HUES64 (cell line): Measurements from ENCODE around the gene ATG7.

Experiments used
- H3K27ac ChIP-seq: 2 replicates; pipeline ENCODE4 v1.7.0; 2013; ENCODE audit warnings: low read depth, low read length, inconsistent platforms
- H3K27me3 ChIP-seq: 2 replicates; pipeline ENCODE4 v1.6.1; 2013; ENCODE audit warnings: mild to moderate bottlenecking, low read length; ENCODE audit not compliant: insufficient read depth
- H3K36me3 ChIP-seq: 2 replicates; pipeline ENCODE4 v1.6.1; 2013; ENCODE audit warnings: mild to moderate bottlenecking, low read length; ENCODE audit not compliant: insufficient read depth
- H3K4me1 ChIP-seq: 2 replicates; pipeline ENCODE4 v1.6.1; 2013; ENCODE audit warnings: mild to moderate bottlenecking, low read length, moderate library complexity; ENCODE audit not compliant: insufficient read depth
- H3K4me3 ChIP-seq: 2 replicates; pipeline ENCODE4 v1.5.1; 2013; ENCODE audit warnings: mild to moderate bottlenecking, low read length, moderate library complexity
- H3K9ac ChIP-seq: 2 replicates; pipeline ENCODE4 v1.6.1; 2013; ENCODE audit warnings: mild to moderate bottlenecking, low read depth, low read length
- H3K9me3 ChIP-seq: 2 replicates; pipeline ENCODE4 v1.6.1; 2013; ENCODE audit warnings: low read depth, low read length; ENCODE audit not compliant: insufficient read depth
- whole genome bisulfite sequencing: fragments of 150-250, 120-280 bp; methylation state at CpG from one replicate; pipeline ENCODE4 v1.1.7; 2013; ENCODE audit warnings: missing lambda C conversion rate; 5-methylcytosine and 5-hydroxymethylcytosine counted together

The ATG7 gene

GRCh38 chr3:11539677-11540076 is 267.5 kb downstream of the ATG7 start:
- H3K9me3 ChIP-seq: no peaks in the 10 kb centered on the region
- no peaks in the 10 kb centered on the region for H3K4me1 ChIP-seq
- H3K36me3 ChIP-seq: no peaks in the 10 kb centered on the region
- no peak overlapping the region for H3K4me3 ChIP-seq
- no peak overlapping the region for H3K9ac ChIP-seq
- WGBS: 93% methylated on average over 14 of the region's 14 CpGs
- no peaks in the 10 kb centered on the region for H3K27me3 ChIP-seq
- H3K27ac ChIP-seq: no peak overlapping the region

- Histone ChIP-seq H3K27ac (no peak overlapping the region), H3K27me3 (no peaks in the 10 kb centered on the region), H3K9me3 (no peaks in the 10 kb centered on the region), H3K9ac (no peak overlapping the region; the same call in 1 of the 2 replicates), H3K4me3 (no peak overlapping the region), H3K36me3 (no peaks in the 10 kb centered on the region), H3K4me1 (no peaks in the 10 kb centered on the region)
- 94% methylated on average over 16 of the region's 16 CpGs for WGBS
Observed at GRCh38 chr3:11541321-11542303, 269.4 kb downstream of the ATG7 start.

GRCh38 chr3:11542551-11542950 is 270.4 kb downstream of the ATG7 start:
- no peak overlapping the region; the same call in 1 of the 2 replicates for H3K9ac ChIP-seq
- no peak overlapping the region for H3K4me3 ChIP-seq
- no peak overlapping the region for H3K27ac ChIP-seq
- H3K27me3 ChIP-seq: no peaks in the 10 kb centered on the region
- H3K9me3 ChIP-seq: no peaks in the 10 kb centered on the region
- H3K36me3 ChIP-seq: no peaks in the 10 kb centered on the region
- 97% methylated on average over 7 of the region's 7 CpGs for WGBS
- no peaks in the 10 kb centered on the region for H3K4me1 ChIP-seq

- Histone ChIP-seq H3K9ac (no peak overlapping the region), H3K4me3 (no peak overlapping the region), H3K9me3 (no peaks in the 10 kb centered on the region), H3K27ac (no peak overlapping the region), H3K4me1 (no peaks in the 10 kb centered on the region), H3K27me3 (no peaks in the 10 kb centered on the region), H3K36me3 (no peaks in the 10 kb centered on the region)
- 94% methylated on average over 19 of the region's 19 CpGs for WGBS
Observed at GRCh38 chr3:11543141-11543947, 271.1 kb downstream of the ATG7 start.

GRCh38 chr3:11543948-11544387 is 271.8 kb downstream of the ATG7 start:
- WGBS: 92% methylated on average over 6 of the region's 6 CpGs
- Histone ChIP-seq H3K9me3 (no peaks in the 10 kb centered on the region), H3K4me1 (no peaks in the 10 kb centered on the region), H3K27ac (no peak overlapping the region), H3K36me3 (no peaks in the 10 kb centered on the region), H3K4me3 (no peak overlapping the region), H3K9ac (no peak overlapping the region), H3K27me3 (no peaks in the 10 kb centered on the region)

- Histone ChIP-seq H3K27me3 (no peaks in the 10 kb centered on the region), H3K9me3 (no peaks in the 10 kb centered on the region), H3K36me3 (no peaks in the 10 kb centered on the region), H3K4me1 (no peaks in the 10 kb centered on the region), H3K9ac (no peak overlapping the region), H3K27ac (no peak overlapping the region), H3K4me3 (no peak overlapping the region)
- 83% methylated on average over 17 of the region's 17 CpGs for WGBS
Observed at GRCh38 chr3:11544412-11545181, 272.4 kb downstream of the ATG7 start.

- H3K9ac ChIP-seq: no peak overlapping the region
- H3K4me1 ChIP-seq: no peaks in the 10 kb centered on the region
- H3K27ac ChIP-seq: no peak overlapping the region
- WGBS: 89% methylated on average over 16 of the region's 16 CpGs
- no peak overlapping the region for H3K4me3 ChIP-seq
- no peaks in the 10 kb centered on the region for H3K9me3 ChIP-seq
- no peaks in the 10 kb centered on the region for H3K27me3 ChIP-seq
- no peaks in the 10 kb centered on the region for H3K36me3 ChIP-seq
Observed at GRCh38 chr3:11545186-11545851, 273.1 kb downstream of the ATG7 start.

- H3K27me3 ChIP-seq: no peaks in the 10 kb centered on the region
- H3K4me3 ChIP-seq: no peak overlapping the region
- no peak overlapping the region for H3K27ac ChIP-seq
Observed at GRCh38 chr3:11546657-11547302, 274.6 kb downstream of the ATG7 start.

GRCh38 chr3:11547498-11547897 is 275.3 kb downstream of the ATG7 start:
- 96% methylated on average over 2 of the region's 2 CpGs for WGBS
- no peak overlapping the region for H3K27ac ChIP-seq
- H3K4me3 ChIP-seq: no peak overlapping the region

More at GRCh38 chr3:11546657-11547302, 274.6 kb downstream of the ATG7 start:
- no peak overlapping the region for H3K9ac ChIP-seq
- H3K9me3 ChIP-seq: no peaks in the 10 kb centered on the region
- no peaks in the 10 kb centered on the region for H3K4me1 ChIP-seq
- WGBS: 94% methylated on average over 9 of the region's 9 CpGs
- no peaks in the 10 kb centered on the region for H3K36me3 ChIP-seq

GRCh38 chr3:11548721-11549131 is 276.5 kb downstream of the ATG7 start:
- Histone ChIP-seq H3K36me3 (no peaks in the 10 kb centered on the region; the same call in 1 of the 2 replicates), H3K4me1 (no peaks in the 10 kb centered on the region), H3K4me3 (no peak overlapping the region), H3K9ac (no peak overlapping the region), H3K27ac (no peak overlapping the region), H3K27me3 (no peaks in the 10 kb centered on the region), H3K9me3 (no peaks in the 10 kb centered on the region)
- WGBS: 84% methylated on average over 7 of the region's 7 CpGs

More at GRCh38 chr3:11547498-11547897, 275.3 kb downstream of the ATG7 start:
- no peaks in the 10 kb centered on the region for H3K27me3 ChIP-seq
- no peaks in the 10 kb centered on the region for H3K36me3 ChIP-seq
- no peak overlapping the region for H3K9ac ChIP-seq
- no peaks in the 10 kb centered on the region for H3K4me1 ChIP-seq
- no peaks in the 10 kb centered on the region for H3K9me3 ChIP-seq
